ENCODE data around the gene PLA2R1.

PLA2R1 gene

GRCh38 chr2:160062292-160063005, at the start of gene PLA2R1:
Gene PLA2R1, minus strand, starts transcription at chr2:160062615. Its CDS starts 212 bp downstream, at chr2:160062403.
- in situ Hi-C loops (cut with HindIII; ENCODE audit: low sequenced_read_pairs), result no loop called here

GRCh38 chr2:160110674-160111239, 48.3 kb upstream of the PLA2R1 start:
- in situ Hi-C loops (cut with HindIII; ENCODE audit: low sequenced_read_pairs), result no loop called here

- in situ Hi-C loops (cut with HindIII; ENCODE audit: low sequenced_read_pairs), result no loop called here
Measured at GRCh38 chr2:160109939-160110673, 47.7 kb upstream of the PLA2R1 start.

- in situ Hi-C loops (cut with HindIII; ENCODE audit: low sequenced_read_pairs), result no loop called here
Measured at GRCh38 chr2:160109243-160109642, 46.8 kb upstream of the PLA2R1 start.

GRCh38 chr2:160108646-160109045, 46.2 kb upstream of the PLA2R1 start:
- in situ Hi-C loops (cut with HindIII; ENCODE audit: low sequenced_read_pairs), result no loop called here

GRCh38 chr2:160105366-160105765, 43.0 kb upstream of the PLA2R1 start:
- in situ Hi-C loops (cut with HindIII; ENCODE audit: low sequenced_read_pairs), result no loop called here

- in situ Hi-C loops (cut with HindIII; ENCODE audit: low sequenced_read_pairs), result no loop called here
Measured at GRCh38 chr2:160104115-160104514, 41.7 kb upstream of the PLA2R1 start.

GRCh38 chr2:160097326-160097725, 34.9 kb upstream of the PLA2R1 start:
- in situ Hi-C loops (cut with HindIII; ENCODE audit: low sequenced_read_pairs), result no loop called here

- in situ Hi-C loops (cut with HindIII; ENCODE audit: low sequenced_read_pairs), result no loop called here
Measured at GRCh38 chr2:160096409-160096808, 34.0 kb upstream of the PLA2R1 start.

GRCh38 chr2:160092445-160092844, 30.0 kb upstream of the PLA2R1 start:
- in situ Hi-C loops (cut with HindIII; ENCODE audit: low sequenced_read_pairs), result no loop called here

- in situ Hi-C loops (cut with HindIII; ENCODE audit: low sequenced_read_pairs), result no loop called here
Measured at GRCh38 chr2:160091381-160091780, 29.0 kb upstream of the PLA2R1 start.

- in situ Hi-C loops (cut with HindIII; ENCODE audit: low sequenced_read_pairs), result no loop called here
Measured at GRCh38 chr2:160087854-160088745, 25.7 kb upstream of the PLA2R1 start.

- in situ Hi-C loops (cut with HindIII; ENCODE audit: low sequenced_read_pairs), result no loop called here
Measured at GRCh38 chr2:160085662-160086061, 23.2 kb upstream of the PLA2R1 start.

GRCh38 chr2:160077912-160078810, 15.7 kb upstream of the PLA2R1 start:
- in situ Hi-C loops (cut with HindIII; ENCODE audit: low sequenced_read_pairs), result no loop called here

GRCh38 chr2:160076914-160077313, 14.5 kb upstream of the PLA2R1 start:
- in situ Hi-C loops (cut with HindIII; ENCODE audit: low sequenced_read_pairs), result no loop called here

GRCh38 chr2:160076241-160076640, 13.8 kb upstream of the PLA2R1 start:
- in situ Hi-C loops (cut with HindIII; ENCODE audit: low sequenced_read_pairs), result no loop called here

- in situ Hi-C loops (cut with HindIII; ENCODE audit: low sequenced_read_pairs), result no loop called here
Measured at GRCh38 chr2:160075171-160075570, 12.8 kb upstream of the PLA2R1 start.

- in situ Hi-C loops (cut with HindIII; ENCODE audit: low sequenced_read_pairs), result no loop called here
Measured at GRCh38 chr2:160073284-160073888, 11.0 kb upstream of the PLA2R1 start.

- in situ Hi-C loops (cut with HindIII; ENCODE audit: low sequenced_read_pairs), result no loop called here
Measured at GRCh38 chr2:160068906-160069305, 6.5 kb upstream of the PLA2R1 start.

- in situ Hi-C loops (cut with HindIII; ENCODE audit: low sequenced_read_pairs), result no loop called here
Measured at GRCh38 chr2:160064916-160065315, 2.5 kb upstream of the PLA2R1 start.

Measured in DLD1 (cell line).